ENCODE data around the gene PARD3B. TPM values are rescaled to one million over a fixed set of nuclear protein-coding genes. Genes with fewer than 3 reads are reported as not detected.

PARD3B gene
- total and polyA plus RNA-seq, 10 of the 15 experiments (the other 5 are each of a cell fraction or from before 2014, with no cell fraction given) = 0.01 to 0.54 (median 0.07) TPM; not detected in 7

- no peaks in the 10 kb centered on the region for H3K4me1 ChIP-seq (ENCODE audit: control insufficient read depth, insufficient read depth, low read length)
- 6% methylated on average over 1 of the region's 1 CpG for WGBS (ENCODE audit: insufficient coverage, insufficient replicate concordance, low lambda C conversion rate, missing lambda C conversion rate)
- ChIA-PET SMC1A (ENCODE audit: uncharacterized antibody, unreplicated experiment) (interaction anchor here (1.0 to 1.3 kb wide), 3 partner anchors 10 to 18 kb away, joined by 3 to 5 read pairs (median 3); no protein-coding TSS in a partner anchor), RAD21 (ENCODE audit: unreplicated experiment) (no interaction called here), CTCF (no interaction called here), POLR2A (no interaction called here)
- no peaks in the 10 kb centered on the region for H3K36me3 ChIP-seq (ENCODE audit: control insufficient read depth in 2 of 2, insufficient read depth in 2 of 2, low read length in 1 of 2)
- in situ Hi-C loops (cut with MboI) = no loop called here
- H4K20me1 ChIP-seq (ENCODE audit: control insufficient read depth, insufficient read depth) = no peaks in the 10 kb centered on the region
- H3K79me2 ChIP-seq (ENCODE audit: control insufficient read depth, insufficient read depth, low read length) = no peaks in the 10 kb centered on the region
- no TSS peak for BruUV-seq (replicated peaks)
- H3K27ac ChIP-seq (ENCODE audit: control insufficient read depth, insufficient read depth) = no peak overlapping the region
- H3K4me2 ChIP-seq (ENCODE audit: control insufficient read depth, insufficient read depth) = no peak overlapping the region
- FAIRE-seq = no peak
- H3K27me3 ChIP-seq (replicated peaks in 1 of 2; ENCODE audit: control insufficient read depth in 2 of 2, insufficient read depth in 2 of 2, low read length in 1 of 2) = no peaks in the 10 kb centered on the region
- intact Hi-C loops (cut with micrococcal nuclease; ENCODE audit: unreplicated experiment) = no loop called here
- no peak for ATAC-seq
- DNase-seq (ENCODE audit: low read depth, low spot score) = no peak
- no peak overlapping the region for H2AFZ ChIP-seq (ENCODE audit: control insufficient read depth, low read depth, low read length)
- no peak overlapping the region for H3K4me3 ChIP-seq
- H3K9ac ChIP-seq (ENCODE audit: control insufficient read depth, insufficient read depth, low read length) = no peak overlapping the region
- H3K9me3 ChIP-seq (replicated peaks; ENCODE audit: control insufficient read depth, insufficient read depth, low read length) = no peaks in the 10 kb centered on the region
- TF ChIP-seq, protein P1, sequence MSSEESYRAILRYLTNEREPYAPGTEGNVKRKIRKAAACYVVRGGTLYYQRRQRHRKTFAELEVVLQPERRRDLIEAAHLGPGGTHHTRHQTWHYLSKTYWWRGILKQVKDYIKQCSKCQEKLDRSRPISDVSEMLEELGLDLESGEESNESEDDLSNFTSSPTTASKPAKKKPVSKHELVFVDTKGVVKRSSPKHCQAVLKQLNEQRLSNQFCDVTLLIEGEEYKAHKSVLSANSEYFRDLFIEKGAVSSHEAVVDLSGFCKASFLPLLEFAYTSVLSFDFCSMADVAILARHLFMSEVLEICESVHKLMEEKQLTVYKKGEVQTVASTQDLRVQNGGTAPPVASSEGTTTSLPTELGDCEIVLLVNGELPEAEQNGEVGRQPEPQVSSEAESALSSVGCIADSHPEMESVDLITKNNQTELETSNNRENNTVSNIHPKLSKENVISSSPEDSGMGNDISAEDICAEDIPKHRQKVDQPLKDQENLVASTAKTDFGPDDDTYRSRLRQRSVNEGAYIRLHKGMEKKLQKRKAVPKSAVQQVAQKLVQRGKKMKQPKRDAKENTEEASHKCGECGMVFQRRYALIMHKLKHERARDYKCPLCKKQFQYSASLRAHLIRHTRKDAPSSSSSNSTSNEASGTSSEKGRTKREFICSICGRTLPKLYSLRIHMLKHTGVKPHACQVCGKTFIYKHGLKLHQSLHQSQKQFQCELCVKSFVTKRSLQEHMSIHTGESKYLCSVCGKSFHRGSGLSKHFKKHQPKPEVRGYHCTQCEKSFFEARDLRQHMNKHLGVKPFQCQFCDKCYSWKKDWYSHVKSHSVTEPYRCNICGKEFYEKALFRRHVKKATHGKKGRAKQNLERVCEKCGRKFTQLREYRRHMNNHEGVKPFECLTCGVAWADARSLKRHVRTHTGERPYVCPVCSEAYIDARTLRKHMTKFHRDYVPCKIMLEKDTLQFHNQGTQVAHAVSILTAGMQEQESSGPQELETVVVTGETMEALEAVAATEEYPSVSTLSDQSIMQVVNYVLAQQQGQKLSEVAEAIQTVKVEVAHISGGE (CRISPR knock-in tag; IDR thresholded peaks at IDR 0.05) = no peak
- TF ChIP-seq, protein P2, sequence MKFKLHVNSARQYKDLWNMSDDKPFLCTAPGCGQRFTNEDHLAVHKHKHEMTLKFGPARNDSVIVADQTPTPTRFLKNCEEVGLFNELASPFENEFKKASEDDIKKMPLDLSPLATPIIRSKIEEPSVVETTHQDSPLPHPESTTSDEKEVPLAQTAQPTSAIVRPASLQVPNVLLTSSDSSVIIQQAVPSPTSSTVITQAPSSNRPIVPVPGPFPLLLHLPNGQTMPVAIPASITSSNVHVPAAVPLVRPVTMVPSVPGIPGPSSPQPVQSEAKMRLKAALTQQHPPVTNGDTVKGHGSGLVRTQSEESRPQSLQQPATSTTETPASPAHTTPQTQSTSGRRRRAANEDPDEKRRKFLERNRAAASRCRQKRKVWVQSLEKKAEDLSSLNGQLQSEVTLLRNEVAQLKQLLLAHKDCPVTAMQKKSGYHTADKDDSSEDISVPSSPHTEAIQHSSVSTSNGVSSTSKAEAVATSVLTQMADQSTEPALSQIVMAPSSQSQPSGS (IDR thresholded peaks at IDR 0.05; ENCODE audit: low read length) = no peak
- no peak for TF ChIP-seq RAD21 (IDR thresholded peaks at IDR 0.05; ENCODE audit: insufficient read depth, low read depth, low read length)
- no peak for TF ChIP-seq BMI1 (IDR thresholded peaks at IDR 0.05; ENCODE audit: borderline replicate concordance)
- no peak for TF ChIP-seq SRF (IDR thresholded peaks at IDR 0.05; ENCODE audit: low read depth in 2 of 2, low read length in 2 of 2)
- no peak for TF ChIP-seq KLF5 (IDR thresholded peaks at IDR 0.05; ENCODE audit: partially characterized antibody)
- no peak for TF ChIP-seq ZBTB33 (IDR thresholded peaks at IDR 0.05)
- no peak for TF ChIP-seq RB1 (IDR thresholded peaks at IDR 0.05; ENCODE audit: borderline replicate concordance)
- no peak for TF ChIP-seq JUND (IDR thresholded peaks at IDR 0.05; ENCODE audit: low read depth, low read length)
- TF ChIP-seq ZNF24 (IDR thresholded peaks at IDR 0.05) = no peak
- TF ChIP-seq USF2 (IDR thresholded peaks at IDR 0.05; ENCODE audit: borderline replicate concordance, low read depth, low read length) = no peak
- no peak for TF ChIP-seq HCFC1 (IDR thresholded peaks at IDR 0.05; ENCODE audit: low read length)
- TF ChIP-seq MYC (IDR thresholded peaks at IDR 0.05; ENCODE audit: insufficient read depth, insufficient read length, insufficient replicate concordance, low read length, severe bottlenecking) = no peak
- no peak for TF ChIP-seq E2F8 (IDR thresholded peaks at IDR 0.05; ENCODE audit: low read depth, partially characterized antibody)
These were observed 296.8 kb downstream of the PARD3B start for GRCh38 chr2:204842068-204842467.
